GM18508 (cell line): ENCODE results near the gene RNF167.
A peak's percentile ranks its signal among the peaks of the same experiment; 100 is the strongest.

Source experiments
- ATAC-seq: cut with Tn5 transposase; IDR thresholded peaks from one replicate; pipeline ENCODE4 v1.9.1; 2021; ENCODE audit warnings: moderate number of reproducible peaks; ENCODE audit not compliant: insufficient read depth, unreplicated experiment

RNF167 gene

GRCh38 chr17:4950075-4950745, 10.1 kb downstream of the RNF167 start:
- ATAC-seq, result no peak

- ATAC-seq, result no peak
These were observed 10.7 kb downstream of the RNF167 start, which contains the start of gene ENO3 for GRCh38 chr17:4950746-4951204. TSS of gene ENO3 (plus strand) at chr17:4951119. CDS start at chr17:4951830, 711 bp downstream.

DNA sequence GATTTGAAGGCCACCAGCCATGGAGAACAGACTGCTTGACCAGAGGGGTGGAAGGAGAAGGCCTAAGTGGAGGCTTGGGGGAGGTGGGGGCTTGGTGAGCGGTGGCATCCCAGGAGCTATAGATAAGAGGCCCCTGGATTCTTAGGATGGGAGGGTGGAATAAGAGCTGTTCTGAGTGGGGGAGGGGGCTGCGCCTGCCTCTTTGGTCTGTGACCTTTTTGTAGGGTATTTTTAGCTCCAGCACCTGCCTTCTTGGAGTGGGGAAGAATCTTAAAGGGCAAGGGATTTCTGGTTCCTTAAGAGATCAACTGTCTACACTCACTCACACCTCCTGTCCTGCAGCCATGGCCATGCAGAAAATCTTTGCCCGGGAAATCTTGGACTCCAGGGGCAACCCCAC, 11.4 kb downstream of the RNF167 start:
- ATAC-seq, result no peak

- ATAC-seq, result no peak
These were observed 13.4 kb downstream of the RNF167 start for GRCh38 chr17:4953451-4953961.

DNA sequence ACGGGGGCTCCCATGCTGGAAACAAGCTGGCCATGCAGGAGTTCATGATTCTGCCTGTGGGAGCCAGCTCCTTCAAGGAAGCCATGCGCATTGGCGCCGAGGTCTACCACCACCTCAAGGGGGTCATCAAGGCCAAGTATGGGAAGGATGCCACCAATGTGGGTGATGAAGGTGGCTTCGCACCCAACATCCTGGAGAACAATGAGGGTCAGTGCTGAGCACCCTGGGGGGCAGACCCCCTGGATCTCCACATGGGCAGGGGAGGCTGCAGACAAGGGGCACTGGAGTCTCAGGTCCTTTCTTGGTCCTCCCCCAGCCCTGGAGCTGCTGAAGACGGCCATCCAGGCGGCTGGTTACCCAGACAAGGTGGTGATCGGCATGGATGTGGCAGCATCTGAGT, 15.0 kb downstream of the RNF167 start:
- no peak for ATAC-seq

- ATAC-seq, result no peak
These were observed 16.5 kb downstream of the RNF167 start for GRCh38 chr17:4956493-4957061.

DNA sequence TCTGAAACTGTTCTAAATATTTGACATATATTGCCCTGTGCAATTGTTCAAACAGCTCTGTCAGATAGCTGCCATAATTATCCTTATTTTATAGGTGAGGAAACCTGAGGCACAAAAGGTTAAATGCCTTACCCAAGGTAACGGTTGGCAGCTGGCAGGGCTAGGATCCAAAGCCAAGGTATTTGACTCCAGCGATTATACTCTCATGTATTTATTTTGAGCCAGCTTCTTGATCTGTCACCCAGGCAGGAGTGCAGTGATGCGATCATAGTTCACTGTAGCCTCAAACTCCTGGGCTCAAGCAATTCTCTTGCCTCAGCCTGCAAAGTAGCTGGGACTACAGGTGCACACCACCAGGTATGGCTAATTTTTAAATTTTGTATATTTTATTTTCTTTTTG, 18.0 kb downstream of the RNF167 start:
- ATAC-seq, result no peak

GRCh38 chr17:4959261-4959965, 19.3 kb downstream of the RNF167 start:
- ATAC-seq, result no peak

- ATAC-seq, result no peak
These were observed 20.3 kb downstream of the RNF167 start for GRCh38 chr17:4960279-4960922.

DNA sequence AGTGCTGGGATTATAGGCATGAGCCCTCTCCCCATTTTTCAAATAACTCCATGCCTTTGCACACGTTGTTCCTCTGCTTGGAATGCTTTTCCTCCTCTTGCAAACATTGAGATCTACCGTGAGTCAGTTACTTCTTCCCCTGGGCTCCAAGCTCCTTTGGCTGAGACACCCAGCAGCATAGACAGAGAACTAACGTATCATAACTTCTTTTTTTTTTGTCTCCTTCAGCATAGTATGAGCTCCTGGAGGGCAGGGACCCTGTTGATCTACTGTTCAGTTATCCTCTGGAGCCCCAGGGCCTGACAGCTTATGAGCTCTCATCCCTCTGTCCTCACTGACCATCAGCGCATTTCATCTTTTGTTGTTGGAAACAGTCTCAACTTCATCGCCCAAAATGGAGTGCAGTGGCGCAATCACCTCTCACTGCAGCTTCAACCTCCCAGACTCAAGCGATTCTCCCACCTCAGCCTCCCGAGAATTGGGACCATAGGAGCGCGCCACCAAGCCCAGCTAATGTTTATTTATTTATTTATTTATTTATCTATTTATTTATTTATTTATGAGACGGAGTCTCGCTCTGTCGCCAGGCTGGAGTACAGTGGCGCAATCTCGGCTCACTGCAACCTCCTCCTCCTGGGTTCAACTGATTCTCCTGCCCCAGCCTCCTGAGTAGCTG, 25.4 kb downstream of the RNF167 start:
- ATAC-seq, result no peak

GRCh38 chr17:4966844-4967538, 26.9 kb downstream of the RNF167 start:
- ATAC-seq, result peak; percentile 67

GRCh38 chr17:4967539-4968485, 27.7 kb downstream of the RNF167 start, which contains the start of gene SPAG7:
TSS of gene SPAG7 (minus strand) at chr17:4967817. CDS start at chr17:4967804, 13 bp downstream.
- peak; percentile 32 for ATAC-seq

GRCh38 chr17:4968486-4969046, 28.5 kb downstream of the RNF167 start:
- no peak for ATAC-seq

GRCh38 chr17:4969047-4969550, 29.0 kb downstream of the RNF167 start:
- no peak for ATAC-seq

DNA sequence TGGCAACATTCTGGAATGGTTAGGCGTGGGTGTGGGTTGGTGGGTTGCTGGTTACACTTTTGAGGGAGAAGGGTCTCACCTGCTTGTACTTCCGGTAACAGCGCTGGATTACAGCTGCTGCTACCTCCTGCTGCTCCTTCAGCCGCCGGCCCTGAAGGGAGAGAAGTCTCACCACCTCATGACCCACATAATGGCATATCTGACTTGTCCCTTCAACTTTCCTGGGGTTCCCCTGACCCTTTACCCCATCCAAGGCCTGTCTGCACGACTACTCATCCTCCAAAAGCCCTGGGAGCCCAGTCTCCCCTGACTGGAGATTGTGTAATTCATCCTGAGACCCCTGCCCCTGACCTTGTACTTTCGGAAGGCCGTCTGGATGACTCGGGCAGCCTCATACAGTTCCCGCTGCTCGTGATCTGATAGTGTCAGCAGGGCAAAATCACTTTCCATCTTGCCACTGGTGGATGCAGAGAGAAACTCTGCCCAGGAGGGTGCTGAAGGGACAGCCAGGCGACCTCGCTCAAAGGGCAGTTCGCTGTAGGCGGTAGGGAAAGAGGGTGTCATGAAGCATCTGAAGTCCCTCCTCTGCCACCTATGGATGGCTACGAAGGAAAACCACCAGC, 29.6 kb downstream of the RNF167 start:
- no peak for ATAC-seq

- ATAC-seq, result no peak
These were observed 30.2 kb downstream of the RNF167 start for GRCh38 chr17:4970273-4970672.

GRCh38 chr17:4971826-4972225, 31.8 kb downstream of the RNF167 start:
- ATAC-seq, result no peak
